ENCODE results near the gene PPP6R2. TPM values are rescaled to one million over a fixed set of nuclear protein-coding genes. Genes with fewer than 3 reads are reported as not detected.

Gene PPP6R2
- total and polyA plus RNA-seq, 4 donors, result 35.2 to 70.0 (median 46.6) TPM

DNA sequence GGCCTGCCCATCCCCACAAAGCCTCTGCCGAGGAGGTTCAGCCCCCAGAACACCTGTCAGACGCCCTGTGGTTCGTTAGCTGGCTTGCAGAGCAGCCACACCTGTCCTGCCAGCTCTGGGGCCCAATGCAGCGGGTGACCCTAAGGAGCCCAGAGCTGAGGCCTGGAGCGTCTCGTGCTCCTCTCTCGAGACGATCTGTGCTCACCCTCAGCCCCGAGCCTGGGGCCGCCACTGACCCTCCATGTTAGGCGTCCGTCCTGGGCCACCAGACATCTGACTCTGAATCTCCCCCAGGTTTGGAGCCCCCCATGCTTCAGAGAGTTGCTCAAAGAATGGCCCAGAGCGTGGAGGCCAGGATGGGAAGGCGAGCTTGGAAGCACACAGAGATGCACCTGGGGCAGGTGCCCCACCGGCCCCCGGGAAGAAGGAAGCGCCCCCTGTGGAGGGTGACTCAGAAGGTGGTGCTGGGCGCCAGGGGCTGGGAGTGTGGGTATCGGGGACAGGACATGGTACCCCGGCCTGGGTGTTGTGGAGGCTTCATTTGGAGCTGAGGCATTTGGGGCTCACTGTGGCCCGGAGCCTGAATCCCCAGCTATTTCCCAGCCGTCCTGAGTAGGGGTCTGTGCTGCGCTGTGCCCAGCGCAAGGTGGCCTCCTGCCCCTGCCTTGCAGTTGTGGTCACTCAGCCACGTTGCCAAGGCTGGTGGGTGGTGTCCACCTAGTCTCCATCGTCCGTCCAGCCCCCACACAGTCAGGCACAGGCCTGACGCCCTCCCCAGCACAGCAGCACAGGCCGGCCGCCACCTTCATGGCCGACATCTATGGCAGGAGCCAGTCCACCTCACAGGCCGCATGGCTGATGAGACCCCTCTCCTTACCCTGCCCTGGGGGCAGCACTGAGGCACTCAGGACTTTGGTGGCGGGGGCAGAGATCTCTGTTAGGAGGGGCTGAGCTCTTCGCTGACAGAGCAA is 95.5 kb downstream of the PPP6R2 start:
- no peak for ATAC-seq (ENCODE audit: insufficient read depth, low FRiP score)

GRCh38 chr22:50439314-50439870 is 96.3 kb downstream of the PPP6R2 start:
- peaks cover 0 to 5% (median 0%) of the 10 kb centered on the region in 5 donors for H3K4me1 ChIP-seq (ENCODE audit: control insufficient read depth in 5 of 5, insufficient read depth in 5 of 5, low read length in 5 of 5)
- H3K4me3 ChIP-seq, result no peak overlapping the region
- H3K27me3 ChIP-seq (ENCODE audit: control insufficient read depth in 3 of 3, insufficient read depth in 3 of 3, low read length in 2 of 3), result no peaks in the 10 kb centered on the region
- DNase-seq (no peak), ATAC-seq (ENCODE audit: insufficient read depth, low FRiP score) (no peak)
- no peak overlapping the region for H3K9ac ChIP-seq (ENCODE audit: insufficient read depth in 1 of 2, low read length in 2 of 2)
- H3K36me3 ChIP-seq (ENCODE audit: control insufficient read depth in 4 of 4, insufficient read depth in 4 of 4, low read length in 4 of 4), result peaks cover 0 to 81% (median 24%) of the 10 kb centered on the region in 4 donors
- no peaks in the 10 kb centered on the region for H3K9me3 ChIP-seq (ENCODE audit: control insufficient read depth in 4 of 4, insufficient read depth in 3 of 4, low read length in 3 of 4)
- WGBS, 2 donors, result 88 to 94% methylated on average over 17 of the region's 17 CpGs
- TF ChIP-seq, protein P1, sequence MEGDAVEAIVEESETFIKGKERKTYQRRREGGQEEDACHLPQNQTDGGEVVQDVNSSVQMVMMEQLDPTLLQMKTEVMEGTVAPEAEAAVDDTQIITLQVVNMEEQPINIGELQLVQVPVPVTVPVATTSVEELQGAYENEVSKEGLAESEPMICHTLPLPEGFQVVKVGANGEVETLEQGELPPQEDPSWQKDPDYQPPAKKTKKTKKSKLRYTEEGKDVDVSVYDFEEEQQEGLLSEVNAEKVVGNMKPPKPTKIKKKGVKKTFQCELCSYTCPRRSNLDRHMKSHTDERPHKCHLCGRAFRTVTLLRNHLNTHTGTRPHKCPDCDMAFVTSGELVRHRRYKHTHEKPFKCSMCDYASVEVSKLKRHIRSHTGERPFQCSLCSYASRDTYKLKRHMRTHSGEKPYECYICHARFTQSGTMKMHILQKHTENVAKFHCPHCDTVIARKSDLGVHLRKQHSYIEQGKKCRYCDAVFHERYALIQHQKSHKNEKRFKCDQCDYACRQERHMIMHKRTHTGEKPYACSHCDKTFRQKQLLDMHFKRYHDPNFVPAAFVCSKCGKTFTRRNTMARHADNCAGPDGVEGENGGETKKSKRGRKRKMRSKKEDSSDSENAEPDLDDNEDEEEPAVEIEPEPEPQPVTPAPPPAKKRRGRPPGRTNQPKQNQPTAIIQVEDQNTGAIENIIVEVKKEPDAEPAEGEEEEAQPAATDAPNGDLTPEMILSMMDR (IDR thresholded peaks at IDR 0.05; ENCODE audit: control extremely low read depth, extremely low read depth), result no peak
- H3K27ac ChIP-seq (ENCODE audit: low read depth in 1 of 2, low read length in 1 of 2), result no peak overlapping the region

More for the DNA sequence above, 95.5 kb downstream of the PPP6R2 start:
- Histone ChIP-seq H3K4me3 (no peak overlapping the region), H3K27ac (ENCODE audit: low read depth in 1 of 2, low read length in 1 of 2) (no peak overlapping the region), H3K27me3 (ENCODE audit: control insufficient read depth in 3 of 3, insufficient read depth in 3 of 3, low read length in 2 of 3) (no peaks in the 10 kb centered on the region), H3K36me3 (ENCODE audit: control insufficient read depth in 4 of 4, insufficient read depth in 4 of 4, low read length in 4 of 4) (peaks cover 0 to 75% (median 24%) of the 10 kb centered on the region in 4 donors), H3K9ac (ENCODE audit: insufficient read depth in 1 of 2, low read length in 2 of 2) (no peak overlapping the region), H3K4me1 (ENCODE audit: control insufficient read depth in 5 of 5, insufficient read depth in 5 of 5, low read length in 5 of 5) (no peaks in the 10 kb centered on the region), H3K9me3 (ENCODE audit: control insufficient read depth in 4 of 4, insufficient read depth in 3 of 4, low read length in 3 of 4) (no peaks in the 10 kb centered on the region)
- TF ChIP-seq, protein P1 (IDR thresholded peaks at IDR 0.05; ENCODE audit: control extremely low read depth, extremely low read depth), result no peak
- no peak for DNase-seq
- 93 to 94% methylated on average over 34 of the region's 34 CpGs for WGBS, 2 donors

DNA sequence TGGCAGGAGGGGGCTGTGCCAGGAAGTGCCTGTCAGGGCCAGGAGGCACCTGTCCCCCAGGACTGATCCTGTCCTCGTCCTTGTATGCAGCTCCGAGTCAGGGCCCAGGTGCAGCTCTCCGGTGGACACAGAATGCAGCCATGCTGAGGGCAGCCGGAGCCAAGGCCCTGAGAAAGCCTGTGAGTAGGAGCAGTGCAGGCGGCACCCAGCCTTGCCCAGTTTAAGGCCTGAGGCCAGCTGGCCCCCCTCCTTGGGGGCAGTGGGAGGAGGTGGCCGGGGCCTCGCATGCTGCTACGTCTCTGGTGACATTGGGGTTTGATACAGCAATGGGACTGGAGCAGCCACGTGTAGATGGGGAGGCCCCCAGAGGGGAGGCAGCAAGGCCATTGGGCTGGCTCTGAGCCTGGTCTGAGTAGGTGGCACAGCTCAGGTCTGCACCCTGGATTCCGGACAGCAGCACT is 96.8 kb downstream of the PPP6R2 start:
- no peak overlapping the region for H3K4me3 ChIP-seq
- peaks cover 0 to 81% (median 24%) of the 10 kb centered on the region in 4 donors for H3K36me3 ChIP-seq (ENCODE audit: control insufficient read depth in 4 of 4, insufficient read depth in 4 of 4, low read length in 4 of 4)
- H3K27me3 ChIP-seq (ENCODE audit: control insufficient read depth in 3 of 3, insufficient read depth in 3 of 3, low read length in 2 of 3), result no peaks in the 10 kb centered on the region
- WGBS, 2 donors, result 89 to 90% methylated on average over 10 of the region's 10 CpGs
- no peak for ATAC-seq (ENCODE audit: insufficient read depth, low FRiP score)
- DNase-seq, result no peak
- H3K9me3 ChIP-seq (ENCODE audit: control insufficient read depth in 4 of 4, insufficient read depth in 3 of 4, low read length in 3 of 4), result no peaks in the 10 kb centered on the region
- no peak overlapping the region for H3K27ac ChIP-seq (ENCODE audit: low read depth in 1 of 2, low read length in 1 of 2)
- TF ChIP-seq, protein P1 (IDR thresholded peaks at IDR 0.05; ENCODE audit: control extremely low read depth, extremely low read depth), result no peak
- no peak overlapping the region for H3K9ac ChIP-seq (ENCODE audit: insufficient read depth in 1 of 2, low read length in 2 of 2)
- H3K4me1 ChIP-seq (ENCODE audit: control insufficient read depth in 5 of 5, insufficient read depth in 5 of 5, low read length in 5 of 5), result peaks cover 0 to 5% (median 3%) of the 10 kb centered on the region in 5 donors
